Measurements from ENCODE around the gene ANAPC15.

DNA sequence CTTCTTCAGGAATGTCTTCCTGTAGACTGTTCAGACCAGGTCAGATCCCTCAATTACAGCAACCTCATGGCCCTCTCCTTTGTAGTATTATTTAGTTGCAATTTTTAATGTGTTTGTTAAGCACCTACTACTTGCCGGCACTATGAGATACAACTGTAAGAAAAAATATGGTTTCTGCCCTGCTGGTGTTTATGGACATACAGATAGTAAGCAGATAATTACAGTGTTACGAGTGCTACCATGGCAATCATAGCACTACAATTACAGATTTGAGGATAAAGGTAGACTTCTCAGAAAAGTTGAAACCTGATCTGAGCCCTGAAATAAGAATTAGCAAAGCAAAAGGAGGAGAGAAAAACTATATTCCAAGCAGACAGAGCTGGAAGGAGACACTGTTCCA lies 29.1 kb downstream of the ANAPC15 start:
- TF ChIP-seq YY1 (IDR thresholded peaks at IDR 0.05; ENCODE audit: insufficient read depth, insufficient read length) (no peak), ZNF274 (IDR thresholded peaks at IDR 0.05; ENCODE audit: low read depth, low read length) (no peak), SUZ12 (IDR thresholded peaks at IDR 0.05; ENCODE audit: extremely low read depth, insufficient read depth, insufficient read length) (no peak)
